ENCODE measurements around the gene SECISBP2. TPM values are rescaled to one million over a fixed set of nuclear protein-coding genes. Genes with fewer than 3 reads are reported as not detected.

Gene SECISBP2
- total and polyA plus RNA-seq, 2 donors (not counting 1 experiment from before 2014, with no cell fraction given), result 23.0 to 33.0 TPM

DNA sequence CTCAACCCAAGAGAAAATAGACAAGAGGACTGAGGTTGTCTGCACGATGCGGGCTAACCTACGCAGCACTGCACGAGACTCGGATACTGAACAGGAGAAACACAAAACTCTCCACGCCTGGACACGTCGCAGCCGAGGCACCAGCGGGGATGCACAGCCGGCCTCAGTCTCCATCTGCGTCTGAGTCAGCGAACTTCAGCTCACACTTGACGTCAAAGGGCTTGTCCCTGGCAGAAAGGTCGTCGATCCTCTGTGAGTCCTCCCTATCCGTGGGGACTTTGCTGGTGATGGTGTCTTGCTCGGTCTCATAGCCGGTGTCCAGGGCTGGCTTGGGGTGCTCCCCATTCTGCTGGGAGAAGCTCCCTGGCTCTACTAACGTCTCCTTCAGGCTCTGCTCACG is 60.2 kb downstream of the SECISBP2 start:
- Histone ChIP-seq H3K27ac (ENCODE audit: insufficient read depth, low read length) (no peak overlapping the region), H3K27me3 (ENCODE audit: control insufficient read depth, insufficient read depth, low read length) (no peaks in the 10 kb centered on the region), H3K4me2 (ENCODE audit: extremely low read depth, insufficient read depth, low read length) (no peak overlapping the region), H3K36me3 (ENCODE audit: control insufficient read depth, insufficient read depth, low read length) (no peaks in the 10 kb centered on the region), H3K4me3 (replicated peaks in 1 of 4; ENCODE audit: control extremely low read depth in 1 of 4, insufficient read depth in 1 of 4, low read depth in 3 of 4, low read length in 4 of 4) (no peak overlapping the region), H3K9ac (ENCODE audit: insufficient read depth, low read length) (no peak overlapping the region), H3K79me2 (ENCODE audit: control insufficient read depth, insufficient read depth, low read length) (no peaks in the 10 kb centered on the region), H3K9me3 (ENCODE audit: control insufficient read depth, insufficient read depth, low read depth, low read length) (no peaks in the 10 kb centered on the region), H3K4me1 (ENCODE audit: control insufficient read depth, extremely low read depth, insufficient read depth, low read length) (no peaks in the 10 kb centered on the region), H4K20me1 (ENCODE audit: control insufficient read depth, extremely low read depth, insufficient read depth, low read length) (no peaks in the 10 kb centered on the region), H2AFZ (ENCODE audit: low read length) (no peak overlapping the region)
- no peak for DNase-seq (ENCODE audit: low read depth in 2 of 2)
- TF ChIP-seq CTCF (conservative IDR thresholded peaks at IDR 0.05 in 1 of 2, IDR thresholded peaks at IDR 0.05 in 1 of 2; ENCODE audit: low read depth in 1 of 2, low read length in 2 of 2) (no peak), EZH2 (IDR thresholded peaks at IDR 0.05; ENCODE audit: low read length, missing control alignments) (no peak)

- H4K20me1 ChIP-seq (ENCODE audit: control insufficient read depth, extremely low read depth, insufficient read depth, low read length), result no peaks in the 10 kb centered on the region
- no peaks in the 10 kb centered on the region for H3K9me3 ChIP-seq (ENCODE audit: control insufficient read depth, insufficient read depth, low read depth, low read length)
- H2AFZ ChIP-seq (ENCODE audit: low read length), result no peak overlapping the region
- H3K79me2 ChIP-seq (ENCODE audit: control insufficient read depth, insufficient read depth, low read length), result no peaks in the 10 kb centered on the region
- TF ChIP-seq CTCF (conservative IDR thresholded peaks at IDR 0.05 in 1 of 2, IDR thresholded peaks at IDR 0.05 in 1 of 2; ENCODE audit: low read depth in 1 of 2, low read length in 2 of 2), result no peak
- no peak for TF ChIP-seq EZH2 (IDR thresholded peaks at IDR 0.05; ENCODE audit: low read length, missing control alignments)
- no peaks in the 10 kb centered on the region for H3K27me3 ChIP-seq (ENCODE audit: control insufficient read depth, insufficient read depth, low read length)
- H3K4me3 ChIP-seq (replicated peaks in 1 of 4; ENCODE audit: control extremely low read depth in 1 of 4, insufficient read depth in 1 of 4, low read depth in 3 of 4, low read length in 4 of 4), result no peak overlapping the region
- no peak overlapping the region for H3K9ac ChIP-seq (ENCODE audit: insufficient read depth, low read length)
- H3K36me3 ChIP-seq (ENCODE audit: control insufficient read depth, insufficient read depth, low read length), result no peaks in the 10 kb centered on the region
- H3K27ac ChIP-seq (ENCODE audit: insufficient read depth, low read length), result no peak overlapping the region
- H3K4me2 ChIP-seq (ENCODE audit: extremely low read depth, insufficient read depth, low read length), result no peak overlapping the region
- DNase-seq (ENCODE audit: low read depth in 2 of 2), result no peak
- no peaks in the 10 kb centered on the region for H3K4me1 ChIP-seq (ENCODE audit: control insufficient read depth, extremely low read depth, insufficient read depth, low read length)
Measured at GRCh38 chr9:89379031-89379430, 60.7 kb downstream of the SECISBP2 start.

DNA sequence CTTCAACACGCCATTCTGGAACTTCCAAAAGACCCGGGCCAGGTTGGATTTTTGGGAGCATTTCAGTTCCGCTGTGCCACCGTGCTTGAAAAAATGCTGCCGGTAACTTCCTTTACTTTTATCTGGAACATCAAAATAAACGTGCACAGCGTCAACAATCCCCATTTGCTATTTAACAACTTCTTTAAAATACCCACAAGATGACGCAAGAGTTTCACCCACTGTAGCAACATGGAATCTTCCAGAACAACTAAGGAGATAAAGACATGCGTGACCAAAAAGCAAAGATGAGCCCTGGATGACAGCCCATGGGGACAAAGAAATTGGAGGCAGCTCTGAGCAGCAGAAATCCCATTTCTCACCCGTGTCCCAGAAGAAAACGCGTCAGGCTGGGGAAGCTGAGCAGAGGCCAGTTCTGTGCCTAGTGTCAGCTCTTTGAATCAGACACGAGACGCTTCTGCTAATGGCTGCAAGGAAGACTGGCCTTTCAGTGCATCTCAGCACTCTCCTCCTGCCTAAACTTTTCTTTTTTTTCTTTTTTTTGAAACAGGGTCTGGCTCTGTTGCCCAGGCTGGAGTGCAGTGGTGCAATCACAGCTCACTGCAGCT is 61.3 kb downstream of the SECISBP2 start:
- H4K20me1 ChIP-seq (ENCODE audit: control insufficient read depth, extremely low read depth, insufficient read depth, low read length), result no peaks in the 10 kb centered on the region
- H3K4me3 ChIP-seq (replicated peaks in 1 of 4; ENCODE audit: control extremely low read depth in 1 of 4, insufficient read depth in 1 of 4, low read depth in 3 of 4, low read length in 4 of 4), result no peak overlapping the region
- no peak overlapping the region for H3K4me2 ChIP-seq (ENCODE audit: extremely low read depth, insufficient read depth, low read length)
- H3K27ac ChIP-seq (ENCODE audit: insufficient read depth, low read length), result no peak overlapping the region
- no peak for DNase-seq (ENCODE audit: low read depth in 2 of 2)
- no peaks in the 10 kb centered on the region for H3K36me3 ChIP-seq (ENCODE audit: control insufficient read depth, insufficient read depth, low read length)
- H3K4me1 ChIP-seq (ENCODE audit: control insufficient read depth, extremely low read depth, insufficient read depth, low read length), result no peaks in the 10 kb centered on the region
- no peak overlapping the region for H2AFZ ChIP-seq (ENCODE audit: low read length)
- no peak for TF ChIP-seq EZH2 (IDR thresholded peaks at IDR 0.05; ENCODE audit: low read length, missing control alignments)
- no peak for TF ChIP-seq CTCF (conservative IDR thresholded peaks at IDR 0.05 in 1 of 2, IDR thresholded peaks at IDR 0.05 in 1 of 2; ENCODE audit: low read depth in 1 of 2, low read length in 2 of 2)
- H3K9me3 ChIP-seq (ENCODE audit: control insufficient read depth, insufficient read depth, low read depth, low read length), result no peaks in the 10 kb centered on the region
- H3K27me3 ChIP-seq (ENCODE audit: control insufficient read depth, insufficient read depth, low read length), result no peaks in the 10 kb centered on the region
- no peak overlapping the region for H3K9ac ChIP-seq (ENCODE audit: insufficient read depth, low read length)
- no peaks in the 10 kb centered on the region for H3K79me2 ChIP-seq (ENCODE audit: control insufficient read depth, insufficient read depth, low read length)

All from fibroblast of lung (primary cell).